ENCODE data around the gene PDE10A. TPM values are rescaled to one million over a fixed set of nuclear protein-coding genes. Genes with fewer than 3 reads are reported as not detected.

The PDE10A gene
- total and polyA plus RNA-seq, 2 of the 8 experiments (the other 6 are each of a cell fraction or from before 2014, with no cell fraction given) = 1.1 to 2.4 TPM

DNA sequence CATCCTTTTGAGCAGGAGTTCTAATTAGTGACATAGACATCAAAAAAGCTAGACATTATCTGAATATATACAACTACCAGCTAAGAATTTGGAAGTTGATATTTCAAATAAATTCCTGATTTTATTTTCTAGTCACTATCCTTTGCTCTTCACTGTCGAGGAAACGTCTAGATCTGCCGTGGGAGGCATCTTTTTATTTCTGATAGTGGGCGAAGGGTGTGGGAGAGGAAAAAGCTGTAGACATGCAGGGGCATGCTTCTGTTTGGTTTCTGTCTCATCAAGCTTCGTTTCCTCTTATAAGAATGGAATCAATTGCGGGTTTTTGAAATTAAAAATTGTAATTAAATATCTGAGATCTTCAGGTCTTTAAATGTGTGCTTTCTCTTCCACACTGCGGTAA lies 337.4 kb downstream of the PDE10A start (continued):
- TF ChIP-seq ASH2L (IDR thresholded peaks at IDR 0.05; ENCODE audit: low read length) = no peak
